HG02943 (cell line): Measurements from ENCODE around the gene SLC12A1.

Experiments
- ATAC-seq: cut with Tn5 transposase; IDR thresholded peaks from one replicate; pipeline ENCODE4 v1.9.1; 2021; ENCODE audit warnings: mild to moderate bottlenecking, low read depth, moderate library complexity; ENCODE audit not compliant: unreplicated experiment

Gene SLC12A1

DNA sequence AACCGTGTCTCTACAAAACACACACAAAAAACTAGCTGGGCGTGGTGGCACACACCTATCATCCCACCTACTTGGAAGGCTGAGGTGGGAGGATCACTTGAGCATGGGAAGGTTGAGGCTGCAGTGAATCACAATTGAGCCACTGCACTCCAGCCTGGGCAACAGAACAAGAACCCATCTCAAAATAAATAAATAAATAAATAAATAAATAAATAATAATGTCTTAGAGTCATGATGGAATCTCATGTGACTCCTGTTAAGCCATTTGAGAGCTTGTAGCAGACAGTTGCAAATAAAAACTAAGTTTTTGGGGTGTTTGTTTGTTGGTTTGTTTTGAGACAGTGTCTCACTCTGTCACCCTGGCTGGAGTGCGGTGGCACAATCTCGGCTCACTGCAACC is 33.2 kb downstream of the SLC12A1 start:
- ATAC-seq = no peak

DNA sequence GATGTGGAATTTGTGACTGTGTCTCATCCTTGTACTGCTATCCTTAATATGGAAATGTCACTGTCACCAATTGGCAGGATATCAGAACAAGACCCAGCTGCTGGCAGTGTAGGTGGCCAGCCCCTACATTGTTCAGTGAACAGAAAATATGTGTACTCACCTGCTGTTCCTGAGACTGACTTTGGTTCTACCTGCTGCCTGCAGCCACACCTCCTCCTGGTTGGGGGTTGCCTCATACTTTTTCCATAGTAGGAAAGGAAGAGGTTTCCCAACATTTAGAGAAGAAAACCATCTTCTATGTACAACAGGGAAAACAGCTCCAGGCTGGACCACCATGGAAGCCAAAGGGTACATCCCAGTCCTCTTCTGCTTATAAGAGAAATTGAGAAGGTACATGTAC is 35.9 kb downstream of the SLC12A1 start:
- no peak for ATAC-seq

DNA sequence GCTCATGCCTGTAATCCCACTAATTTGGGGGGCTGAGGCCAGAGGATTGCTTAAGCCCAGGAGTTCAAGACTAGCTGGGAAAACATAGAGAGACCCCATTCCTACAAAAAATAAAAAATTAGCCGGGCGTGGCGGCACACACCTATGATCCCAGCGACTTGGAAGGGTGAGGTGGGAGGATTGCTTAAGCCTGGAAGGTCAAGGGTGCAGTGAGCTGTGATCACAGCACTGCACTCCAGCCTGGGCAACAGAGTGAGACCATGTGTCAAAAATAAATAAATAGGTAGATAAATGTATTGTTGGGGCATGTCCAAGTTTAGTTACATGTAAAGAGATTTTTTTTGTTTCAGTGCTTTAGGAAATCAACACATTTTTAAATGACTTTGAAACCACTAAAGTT is 36.4 kb downstream of the SLC12A1 start:
- ATAC-seq = no peak

DNA sequence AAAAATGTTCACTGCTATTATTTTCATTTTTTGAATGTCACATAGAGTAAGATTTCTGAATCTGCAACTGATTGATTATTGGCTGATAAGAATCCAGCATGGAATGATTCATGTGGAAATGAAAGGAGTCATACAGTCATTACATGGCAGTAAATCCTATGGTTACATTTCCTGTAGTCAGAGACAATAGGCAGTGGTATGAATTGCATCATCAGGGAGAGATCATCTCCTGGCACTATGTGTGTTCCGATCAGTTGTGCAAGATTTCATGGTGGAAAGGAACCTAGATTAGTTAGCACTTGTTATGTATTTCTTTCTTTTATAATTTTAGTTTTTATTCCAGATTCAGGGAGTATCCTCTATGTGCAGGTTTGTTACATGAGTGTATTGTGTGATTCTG is 38.8 kb downstream of the SLC12A1 start:
- ATAC-seq = no peak

DNA sequence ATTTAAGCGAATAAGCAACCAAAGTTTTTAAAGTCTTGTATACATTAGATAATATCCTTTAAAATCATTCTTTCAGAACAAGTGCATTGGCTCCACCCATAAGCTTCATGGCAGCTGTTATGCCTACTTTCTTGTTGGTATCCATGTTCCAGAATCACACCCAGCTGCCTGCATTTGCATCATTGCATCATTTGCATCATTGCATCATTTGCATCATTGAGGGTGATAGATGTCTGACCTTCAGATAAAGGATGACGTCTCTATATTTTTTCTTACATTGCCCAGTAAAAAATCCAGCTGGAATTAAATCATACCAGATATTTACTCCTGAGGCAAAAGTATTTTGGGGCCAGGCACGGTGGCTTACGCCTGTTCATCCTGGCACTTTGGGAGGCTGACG is 42.3 kb downstream of the SLC12A1 start:
- ATAC-seq = no peak

DNA sequence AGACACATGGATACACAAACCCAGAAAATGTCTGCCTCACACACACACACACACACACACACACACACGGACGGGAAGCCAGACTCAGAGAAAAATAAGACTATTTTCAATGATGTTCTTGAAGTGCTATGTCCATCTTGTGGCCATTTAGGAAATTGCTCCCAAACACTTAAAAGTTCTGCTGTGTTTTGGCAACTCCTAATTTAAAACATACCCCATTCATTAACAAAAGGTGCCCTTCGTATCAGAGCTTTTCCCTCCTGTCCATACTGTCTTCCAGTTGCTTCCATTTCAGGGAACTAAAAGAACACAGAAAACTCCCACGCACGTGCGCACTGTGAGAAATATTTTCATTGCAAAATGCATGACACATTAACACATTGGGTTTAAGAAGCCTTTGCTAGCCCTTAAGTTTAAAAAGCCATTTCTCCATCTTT is 44.6 kb downstream of the SLC12A1 start:
- no peak for ATAC-seq

DNA sequence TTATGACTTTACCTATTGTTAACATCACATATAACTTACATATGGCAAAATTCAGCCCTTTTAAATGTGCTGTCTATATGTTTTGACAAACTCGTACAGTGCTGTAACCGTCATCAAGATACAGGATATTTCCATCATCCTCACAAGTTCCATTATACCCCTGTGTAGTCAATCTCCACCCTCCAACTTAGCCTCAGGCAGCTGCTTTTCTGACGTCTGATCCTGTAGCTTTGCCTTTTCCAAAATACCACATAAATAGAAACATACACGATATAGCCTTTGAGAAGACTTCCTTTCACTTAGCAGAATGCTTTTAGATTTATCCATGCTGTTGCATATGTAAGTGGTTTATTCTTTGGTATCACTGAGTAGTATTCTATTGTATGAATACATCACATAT is 47.1 kb downstream of the SLC12A1 start:
- ATAC-seq = no peak

DNA sequence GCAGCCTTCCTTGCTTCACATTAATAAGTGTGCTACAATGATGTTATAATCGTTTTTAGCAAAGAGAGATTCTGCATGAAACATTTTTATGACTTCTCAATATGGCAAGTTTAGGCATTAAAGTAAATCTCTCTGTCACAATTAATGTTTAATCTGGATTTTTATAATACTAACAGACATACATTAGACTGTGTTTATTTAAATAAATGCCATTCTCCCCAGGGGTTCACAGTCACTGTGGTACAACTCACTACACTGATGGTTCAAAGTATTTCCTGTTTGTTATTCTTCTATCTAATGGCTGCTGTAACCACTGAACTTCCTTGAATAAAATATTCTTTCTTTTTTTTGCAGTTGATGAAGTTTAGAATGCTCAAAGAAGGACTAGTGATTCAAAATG is 59.0 kb downstream of the SLC12A1 start:
- no peak for ATAC-seq

DNA sequence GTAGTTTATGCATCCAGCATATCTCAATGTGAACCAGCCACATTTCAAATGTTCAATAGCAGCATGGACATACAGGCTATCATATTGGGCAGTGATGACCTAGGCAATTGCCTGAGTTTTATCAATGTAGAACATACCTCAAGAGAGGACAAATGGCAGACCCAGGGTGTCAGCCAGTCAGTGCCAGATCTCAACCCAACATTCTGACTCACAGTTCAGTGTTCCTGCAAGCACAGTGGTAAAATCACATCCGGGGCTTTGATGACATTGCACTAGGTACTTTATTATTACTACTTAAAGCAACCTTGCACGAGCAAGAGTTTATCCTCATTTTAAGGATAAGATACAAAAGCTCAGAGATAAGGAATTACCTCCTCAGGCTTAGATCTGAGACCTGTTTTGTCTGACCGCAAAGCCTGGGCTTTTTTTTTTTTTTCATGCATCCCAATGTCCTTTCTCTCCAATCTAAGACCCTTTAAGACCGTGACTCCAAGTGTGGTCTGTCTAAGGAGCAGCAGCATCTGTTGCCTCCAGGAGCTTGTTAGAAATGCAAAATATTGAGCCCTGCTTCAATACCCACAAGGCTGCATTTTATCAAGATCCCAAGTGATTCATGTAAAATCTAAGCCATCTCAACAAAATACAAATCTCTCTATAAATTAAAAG is 60.1 kb downstream of the SLC12A1 start:
- no peak for ATAC-seq

DNA sequence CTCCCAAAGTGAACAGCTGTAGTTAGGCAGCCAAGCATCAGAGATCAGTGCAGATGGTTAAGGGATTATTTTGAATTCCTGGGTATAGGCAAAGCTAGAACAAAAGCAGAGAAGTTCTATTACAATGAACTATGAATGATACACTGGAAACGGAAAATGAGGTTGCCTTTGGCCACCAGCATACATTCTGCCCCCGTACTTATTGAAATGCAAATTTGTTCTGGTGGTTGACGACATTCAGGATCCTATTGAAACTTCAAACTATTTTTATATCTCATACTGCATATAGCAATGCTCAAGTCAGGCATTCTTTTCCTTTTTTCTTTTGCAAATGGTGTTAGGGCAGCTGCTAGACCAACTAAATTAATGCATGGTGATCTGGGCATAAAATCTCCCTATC is 61.7 kb downstream of the SLC12A1 start:
- ATAC-seq = no peak

DNA sequence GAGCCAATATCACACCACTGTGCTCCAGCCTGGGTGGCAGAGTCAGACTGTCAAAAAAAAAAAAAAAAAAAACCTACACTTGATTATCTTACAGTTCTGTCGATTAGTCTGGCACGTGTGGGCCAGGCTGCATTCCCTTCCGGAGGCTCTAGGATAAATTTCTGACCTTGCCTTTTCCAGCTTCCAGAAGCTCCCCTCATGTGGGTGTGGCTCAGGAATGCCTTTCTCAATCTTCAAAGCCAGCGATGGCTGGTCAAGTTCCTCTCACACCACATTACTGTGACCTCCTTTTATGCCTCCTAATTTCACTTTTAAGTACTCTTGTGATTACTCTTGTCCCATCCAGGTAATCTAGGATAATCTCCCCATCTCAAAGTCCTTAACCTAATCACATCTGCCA is 66.9 kb downstream of the SLC12A1 start:
- ATAC-seq = no peak

DNA sequence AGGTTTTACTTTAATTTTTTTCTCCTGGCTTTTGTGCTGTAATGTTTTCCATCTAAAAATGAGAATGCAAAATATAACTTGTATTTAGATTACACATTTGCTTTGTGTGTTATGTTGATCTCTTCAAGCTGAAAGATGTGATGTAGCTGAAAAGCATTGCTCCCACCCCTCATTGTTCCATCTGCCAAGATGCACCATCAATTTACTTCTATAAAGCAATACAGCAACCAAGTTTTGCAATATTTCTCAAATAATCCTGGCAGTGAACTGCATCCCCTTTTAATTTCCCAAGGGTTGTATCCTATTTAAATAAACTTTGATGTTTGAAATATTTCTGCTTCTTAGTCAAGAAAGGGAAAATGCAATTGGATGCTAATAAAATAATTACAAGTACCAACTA is 72.6 kb downstream of the SLC12A1 start:
- ATAC-seq = no peak

DNA sequence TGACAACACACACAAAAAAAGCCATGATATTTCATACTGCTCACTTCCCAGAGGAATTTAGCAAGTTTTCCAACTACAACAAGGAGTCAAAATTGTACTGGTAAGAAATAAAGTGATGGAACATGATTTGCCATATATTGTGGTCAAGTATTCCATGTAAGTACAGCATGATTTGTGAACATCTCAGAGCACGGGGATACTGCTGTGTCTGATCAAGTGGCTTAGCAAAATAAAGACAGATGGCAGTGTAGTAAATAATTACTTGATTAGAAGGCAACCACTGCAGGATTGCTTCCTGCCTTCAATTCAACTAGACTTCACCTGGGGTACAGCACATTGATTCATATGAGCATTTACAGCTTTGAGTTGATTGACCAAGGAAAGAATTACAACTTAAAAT is 73.5 kb downstream of the SLC12A1 start:
- no peak for ATAC-seq

DNA sequence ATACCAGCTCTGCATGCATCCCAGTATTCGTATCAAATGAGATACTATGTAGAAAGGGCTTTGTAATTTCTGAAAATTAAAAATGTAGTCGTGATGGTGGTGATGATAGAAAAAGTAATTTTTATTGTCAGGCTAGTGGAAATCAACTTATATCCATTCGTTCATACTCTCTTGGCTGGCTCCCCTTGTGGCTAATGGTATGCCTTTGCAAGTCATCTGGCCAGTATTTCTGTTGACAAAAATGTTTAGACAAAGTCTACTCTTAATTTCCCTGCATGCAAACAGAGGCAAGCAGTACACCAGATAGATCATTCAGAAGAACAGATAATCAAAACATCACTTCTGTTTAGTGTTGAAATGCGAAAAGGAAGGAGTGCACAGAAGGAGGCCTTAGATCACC is 75.6 kb downstream of the SLC12A1 start:
- ATAC-seq = no peak

DNA sequence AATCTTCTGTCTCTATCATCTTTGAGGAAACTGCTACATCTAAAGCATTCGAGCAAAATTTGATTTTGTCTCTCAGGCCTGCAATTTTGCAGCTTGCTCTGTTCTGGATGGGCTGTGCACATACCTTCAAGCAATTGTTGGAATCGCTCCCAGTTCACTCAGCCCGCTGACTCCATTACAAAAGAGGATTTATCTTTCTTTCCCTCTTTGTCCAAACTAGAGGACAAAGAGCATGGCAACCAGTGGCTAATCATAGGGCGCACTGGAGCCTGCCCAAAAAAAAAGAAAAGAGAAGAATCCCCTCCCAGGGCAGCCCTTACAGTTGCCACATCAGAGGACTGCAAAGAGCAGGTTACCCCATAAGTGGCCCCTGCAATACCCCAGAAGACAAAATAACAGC is 76.1 kb downstream of the SLC12A1 start:
- ATAC-seq = no peak

DNA sequence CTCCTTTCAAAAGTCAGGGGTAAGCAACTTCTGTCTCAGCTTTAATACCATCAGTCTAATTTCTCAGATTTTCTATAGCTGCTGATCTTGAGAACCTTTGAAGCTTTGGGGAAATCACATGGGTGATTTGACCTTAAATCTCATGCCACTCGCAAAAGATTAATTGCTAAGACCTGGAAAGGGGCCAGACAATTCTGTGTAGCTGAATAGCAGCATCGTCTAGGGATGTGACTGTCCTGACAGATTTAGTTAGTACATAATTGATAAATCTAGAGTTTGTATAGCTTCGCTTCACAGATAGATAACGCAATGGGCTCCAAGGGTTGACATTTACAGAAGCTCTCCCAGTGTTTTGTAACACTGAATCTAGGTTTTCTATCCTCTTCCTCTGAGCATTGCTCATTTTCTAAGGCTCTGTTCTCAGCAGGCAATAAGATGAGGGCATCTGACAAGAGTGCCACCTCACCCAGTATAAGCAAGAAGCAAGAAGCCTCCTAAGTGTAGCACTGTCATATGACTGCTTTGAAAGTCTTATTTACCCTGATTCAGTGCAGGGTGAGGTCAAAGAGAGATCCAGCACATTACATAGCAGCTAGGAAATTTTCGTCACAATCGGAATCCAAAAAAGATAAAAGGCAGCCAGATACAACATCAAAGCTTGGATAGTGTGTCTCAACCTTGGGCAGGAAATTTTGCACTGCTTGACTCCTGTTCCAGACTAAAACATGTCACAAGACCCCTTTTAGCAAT is 77.5 kb downstream of the SLC12A1 start:
- ATAC-seq = no peak

DNA sequence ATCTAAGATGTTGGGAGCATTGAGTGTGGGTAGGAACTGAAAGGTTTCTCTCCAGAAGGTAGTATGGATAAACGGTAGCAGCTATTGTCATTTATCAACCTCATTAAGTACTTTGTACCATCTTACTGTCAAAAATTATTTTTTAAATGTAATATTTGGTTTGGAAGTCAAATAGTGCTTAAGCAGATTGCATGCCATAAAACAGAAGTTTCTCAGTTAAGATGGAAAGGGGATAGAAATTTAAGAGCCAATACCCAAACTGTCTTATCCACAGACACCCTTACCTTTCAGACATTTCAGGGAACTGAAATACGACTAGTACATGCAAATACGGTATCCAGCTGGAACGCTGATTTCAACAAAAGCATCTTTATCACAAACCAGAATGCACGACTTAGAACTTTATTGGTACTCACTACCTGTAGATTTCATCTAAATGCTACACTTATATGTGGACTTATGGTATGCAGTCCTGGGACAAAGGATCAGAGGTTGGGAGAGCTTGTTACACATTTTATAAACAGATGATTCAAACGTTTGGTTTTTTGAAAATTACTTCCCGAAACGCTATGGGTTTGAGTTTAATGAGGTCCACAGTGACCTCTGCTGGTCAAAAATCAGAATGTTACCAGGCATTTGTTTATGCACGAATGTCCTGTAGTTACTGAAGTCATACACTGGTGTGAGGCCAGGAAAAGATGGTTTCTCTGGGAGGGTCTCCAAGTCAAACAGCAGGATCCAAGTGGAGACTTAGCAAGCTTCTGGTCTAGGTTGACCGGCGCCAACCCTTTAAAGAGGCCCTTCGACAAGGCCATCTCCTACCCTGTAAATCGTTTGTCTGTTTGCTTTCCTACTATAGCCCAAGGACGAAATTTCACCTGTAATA is 79.5 kb downstream of the SLC12A1 start:
- ATAC-seq = no peak

DNA sequence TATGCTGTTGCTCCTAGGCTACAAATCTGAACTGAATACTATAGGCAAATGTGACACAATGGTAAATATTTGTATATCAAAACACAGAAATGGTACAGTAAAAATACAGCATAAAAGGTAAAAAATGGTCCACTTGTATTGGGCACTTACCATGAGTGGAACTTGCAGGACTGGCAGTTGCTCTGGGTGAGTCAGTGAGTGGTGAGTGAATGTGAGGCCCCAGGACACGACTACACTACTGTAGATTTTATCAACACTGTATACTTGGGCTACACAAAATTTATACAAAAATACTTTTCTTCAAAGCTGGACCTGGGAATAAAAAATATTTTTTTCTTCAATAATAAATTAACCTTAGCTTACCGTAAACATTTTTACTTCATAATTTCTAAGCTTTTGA is 83.5 kb downstream of the SLC12A1 start:
- ATAC-seq = no peak

DNA sequence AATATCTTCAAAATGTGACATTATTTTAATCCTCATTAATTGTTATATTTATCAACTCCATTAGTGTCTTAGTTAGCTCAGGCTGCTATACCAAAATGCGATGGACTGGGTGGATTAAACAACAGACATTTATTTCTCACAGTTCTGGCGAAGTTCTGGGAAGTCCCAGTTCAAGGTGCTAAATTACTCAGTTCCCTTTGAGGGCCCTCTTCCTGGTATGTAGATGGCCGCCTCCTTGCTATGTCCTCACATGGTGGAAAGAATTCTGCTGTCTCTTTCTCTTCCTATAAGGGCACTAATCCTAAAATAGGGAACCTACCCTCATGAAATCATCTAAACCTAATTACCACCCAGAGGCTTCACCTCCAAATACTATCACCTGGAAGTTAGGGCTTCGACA is 86.4 kb downstream of the SLC12A1 start:
- ATAC-seq = no peak

DNA sequence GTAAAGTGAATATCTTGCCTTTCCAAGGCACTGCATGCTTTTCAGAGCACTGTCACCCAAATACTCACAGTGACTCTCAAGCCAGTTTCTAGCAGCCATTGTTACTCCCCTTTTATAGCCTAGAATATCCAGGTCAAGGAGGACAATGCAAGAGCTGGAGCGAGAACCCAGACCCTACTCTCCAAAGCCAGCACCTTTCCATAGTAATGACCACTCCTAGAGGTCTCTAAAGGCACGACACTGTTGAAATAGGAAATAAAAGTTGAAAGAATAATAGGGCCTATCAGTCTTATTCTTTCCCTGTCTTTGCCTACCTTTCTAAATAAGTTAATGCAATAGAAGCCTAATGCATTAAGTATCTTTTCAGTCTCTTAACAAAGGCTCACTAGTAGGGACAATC is 91.6 kb downstream of the SLC12A1 start:
- no peak for ATAC-seq

DNA sequence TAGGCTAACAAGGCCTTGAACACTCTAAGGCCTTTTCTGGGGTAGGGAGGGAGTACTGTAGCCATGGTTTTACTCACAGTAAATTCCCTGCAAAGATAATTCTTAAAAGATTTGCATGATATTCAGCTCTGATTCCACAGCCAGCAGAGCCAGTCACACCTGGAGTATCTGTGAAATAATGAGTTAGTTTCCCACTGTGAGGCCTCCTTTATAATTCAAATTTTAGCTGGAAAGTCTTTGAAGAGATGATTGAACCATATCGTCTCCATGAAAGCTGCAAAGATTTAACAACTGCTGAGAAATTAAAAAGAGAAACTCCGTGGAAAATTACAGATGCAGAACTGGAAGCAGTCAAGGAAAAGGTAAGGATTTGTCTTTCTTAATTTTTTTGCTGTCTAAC is 92.8 kb downstream of the SLC12A1 start:
- ATAC-seq = no peak
